HepG2 (cell line): ENCODE measurements around the gene SIRT7. TPM values are rescaled to one million over a fixed set of nuclear protein-coding genes. Genes with fewer than 3 reads are reported as not detected.
A peak's percentile ranks its signal among the peaks of the same experiment; 100 is the strongest.

ENCODE experiments used
- CREM ChIP-seq, 2 experiments: sonication (generic) in 1 of 2; formaldehyde crosslinking in 1 of 2; IDR thresholded peaks; 2 replicates each; pipeline versions ENCODE4 v1.4.0 to v1.6.1; 2016 to 2020; ENCODE audit warnings: antibody characterized with exemption in 1 of 2, mild to moderate bottlenecking in 1 of 2, missing genetic modification reagents in 1 of 2
- FLYWCH1 ChIP-seq: sonication (generic); formaldehyde crosslinking; IDR thresholded peaks from 2 replicates; pipeline ENCODE4 v1.8.1; 2023; ENCODE audit warnings: mild to moderate bottlenecking, missing genetic modification reagents
- JUND ChIP-seq: sonication (generic); formaldehyde crosslinking; IDR thresholded peaks from 2 replicates; pipeline ENCODE4 v1.8.0; 2022; ENCODE audit warnings: mild to moderate bottlenecking, missing genetic modification reagents
- KLF15 ChIP-seq: sonication (generic); formaldehyde crosslinking; IDR thresholded peaks from 2 replicates; pipeline ENCODE4 v1.8.1; 2023; ENCODE audit warnings: borderline replicate concordance, mild to moderate bottlenecking, inconsistent platforms, missing genetic modification reagents, mixed read lengths
- MAFG ChIP-seq: sonication (generic); formaldehyde crosslinking; IDR thresholded peaks from 2 replicates; pipeline ENCODE4 v1.5.1; 2020; ENCODE audit warnings: mild to moderate bottlenecking, missing genetic modification reagents
- NAIF1 ChIP-seq: sonication (generic); formaldehyde crosslinking; IDR thresholded peaks from 2 replicates; pipeline ENCODE4 v1.5.0; 2020; ENCODE audit warnings: mild to moderate bottlenecking, missing genetic modification reagents, borderline replicate concordance
- NPAS2 ChIP-seq: sonication (generic); formaldehyde crosslinking; IDR thresholded peaks from 2 replicates; pipeline ENCODE4 v1.8.0; 2022; ENCODE audit warnings: mild to moderate bottlenecking, missing genetic modification reagents, borderline replicate concordance
- RCOR2 ChIP-seq: IDR thresholded peaks from 2 replicates; pipeline ENCODE4 v1.6.1; 2016; ENCODE audit warnings: missing biosample characterization, missing genetic modification reagents
- SIN3A ChIP-seq: IDR thresholded peaks from 2 replicates; pipeline ENCODE4 v1.6.1; 2011; ENCODE audit warnings: low read depth, mild to moderate bottlenecking, control low read depth, low read length, borderline replicate concordance
- TMF1 ChIP-seq: sonication (generic); formaldehyde crosslinking; IDR thresholded peaks from 2 replicates; pipeline ENCODE4 v1.8.1; 2022; ENCODE audit warnings: low read depth, missing genetic modification reagents
- TOPORS ChIP-seq: sonication (generic); formaldehyde crosslinking; IDR thresholded peaks from 2 replicates; pipeline ENCODE4 v1.8.0; 2023; ENCODE audit warnings: mild to moderate bottlenecking, missing genetic modification reagents
- ZNF616 ChIP-seq: sonication (generic); formaldehyde crosslinking; IDR thresholded peaks from 2 replicates; pipeline ENCODE4 v1.5.0; 2020; ENCODE audit warnings: low read depth, mild to moderate bottlenecking, missing genetic modification reagents
- ZNF724P ChIP-seq: sonication (generic); formaldehyde crosslinking; IDR thresholded peaks from 2 replicates; pipeline ENCODE4 v1.8.0; 2022; ENCODE audit warnings: missing genetic modification reagents, borderline replicate concordance
- polyA plus RNA-seq, 8 experiments: library from polyadenylated mRNA; depleted of rRNA in 3 of 8; stranded (reverse) in 7 of 8; unstranded in 1 of 8; fragments of >200 nt; fragmentation: Illumina TruSeq in 4 of 8; extraction: Trizol in 4 of 8; gene quantifications; 2 replicates each; pipeline versions ENCODE4 v1.2.1 to v1.2.3, GENCODE V29; 2011 to 2016; ENCODE audit warnings: low read depth in 4 of 8, missing spikeins in 1 of 8, mixed read lengths in 1 of 8; ENCODE audit not compliant: insufficient read depth in 1 of 8
- total RNA-seq, 5 experiments: library from RNA; depleted of rRNA; stranded (reverse); fragments of >200 nt; fragmentation: Illumina TruSeq; extraction: Trizol; gene quantifications; 2 replicates each; pipeline ENCODE4 v1.2.3, GENCODE V29; 2016; ENCODE audit warnings: low read depth in 1 of 5
- TF ChIP-seq, protein P1 (sequence below): fragments of 450-650 bp; IDR thresholded peaks from 2 replicates; pipeline ENCODE4 v1.6.1; 2016
- TF ChIP-seq, protein P2 (sequence below), 2 experiments: sonication (generic) in 1 of 2; formaldehyde crosslinking in 1 of 2; IDR thresholded peaks; 2 replicates each; pipeline versions ENCODE4 v1.4.0 to v1.6.1; 2018 to 2020; ENCODE audit warnings: missing genetic modification reagents in 2 of 2, borderline replicate concordance in 1 of 2, low read depth in 1 of 2, mild to moderate bottlenecking in 1 of 2, missing biosample characterization in 1 of 2
- TF ChIP-seq, protein P3 (sequence below), 2 experiments: fragments of 450-650 bp in 1 of 2; sonication (generic) in 1 of 2; formaldehyde crosslinking; IDR thresholded peaks; 2 replicates each; pipeline versions ENCODE4 v1.5.0 to v1.8.0; 2020 to 2022; ENCODE audit warnings: mild to moderate bottlenecking in 1 of 2, missing genetic modification reagents in 1 of 2
- TF ChIP-seq, protein P4 (sequence below): sonication (generic); formaldehyde crosslinking; IDR thresholded peaks from 2 replicates; pipeline ENCODE4 v1.8.1; 2022; ENCODE audit warnings: low read depth, mild to moderate bottlenecking, missing genetic modification reagents

SIRT7 gene
- total and polyA plus RNA-seq, 2 of the 13 experiments (the other 11 are each of a cell fraction or from before 2014, with no cell fraction given): 8.3 to 24.8 TPM

DNA sequence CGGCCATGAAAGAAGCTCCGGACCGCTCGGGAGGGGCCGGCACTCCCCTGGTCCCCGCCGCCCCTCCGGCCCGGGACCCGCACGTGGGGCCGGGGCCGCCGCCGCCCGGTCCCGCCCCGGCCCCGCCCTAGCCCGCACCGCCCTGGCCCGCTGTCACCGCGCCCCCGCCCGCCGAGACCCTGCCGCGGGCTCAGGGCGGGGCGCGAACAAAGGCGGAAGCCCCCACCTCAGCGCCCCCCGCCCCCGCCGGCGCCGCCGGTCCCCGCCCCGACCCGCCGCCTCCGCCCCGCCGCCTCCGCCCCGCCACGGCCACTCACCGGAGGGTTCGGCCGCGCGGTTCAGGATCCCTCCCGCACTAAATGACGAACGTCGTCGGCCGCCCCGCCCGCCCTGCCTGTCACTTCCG lies 47.0 kb downstream of the SIRT7 start, which contains the start of gene ARHGDIA (continued):
- TF ChIP-seq, protein P1, sequence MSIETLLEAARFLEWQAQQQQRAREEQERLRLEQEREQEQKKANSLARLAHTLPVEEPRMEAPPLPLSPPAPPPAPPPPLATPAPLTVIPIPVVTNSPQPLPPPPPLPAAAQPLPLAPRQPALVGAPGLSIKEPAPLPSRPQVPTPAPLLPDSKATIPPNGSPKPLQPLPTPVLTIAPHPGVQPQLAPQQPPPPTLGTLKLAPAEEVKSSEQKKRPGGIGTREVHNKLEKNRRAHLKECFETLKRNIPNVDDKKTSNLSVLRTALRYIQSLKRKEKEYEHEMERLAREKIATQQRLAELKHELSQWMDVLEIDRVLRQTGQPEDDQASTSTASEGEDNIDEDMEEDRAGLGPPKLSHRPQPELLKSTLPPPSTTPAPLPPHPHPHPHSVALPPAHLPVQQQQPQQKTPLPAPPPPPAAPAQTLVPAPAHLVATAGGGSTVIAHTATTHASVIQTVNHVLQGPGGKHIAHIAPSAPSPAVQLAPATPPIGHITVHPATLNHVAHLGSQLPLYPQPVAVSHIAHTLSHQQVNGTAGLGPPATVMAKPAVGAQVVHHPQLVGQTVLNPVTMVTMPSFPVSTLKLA: no peak
- no peak for TF ChIP-seq ZNF724P (CRISPR knock-in tag)
- no peak for TF ChIP-seq ZNF616 (CRISPR knock-in tag)
- no peak for TF ChIP-seq RCOR2 (CRISPR knock-in tag)
- TF ChIP-seq MAFG: no peak
- peak; percentile 60; the same call in 1 of the 2 replicates for TF ChIP-seq SIN3A
- TF ChIP-seq NAIF1 (CRISPR knock-in tag): 0 out of 2 replicates have a peak, but pooled peaks have one; percentile 58
- TF ChIP-seq, protein P2, sequence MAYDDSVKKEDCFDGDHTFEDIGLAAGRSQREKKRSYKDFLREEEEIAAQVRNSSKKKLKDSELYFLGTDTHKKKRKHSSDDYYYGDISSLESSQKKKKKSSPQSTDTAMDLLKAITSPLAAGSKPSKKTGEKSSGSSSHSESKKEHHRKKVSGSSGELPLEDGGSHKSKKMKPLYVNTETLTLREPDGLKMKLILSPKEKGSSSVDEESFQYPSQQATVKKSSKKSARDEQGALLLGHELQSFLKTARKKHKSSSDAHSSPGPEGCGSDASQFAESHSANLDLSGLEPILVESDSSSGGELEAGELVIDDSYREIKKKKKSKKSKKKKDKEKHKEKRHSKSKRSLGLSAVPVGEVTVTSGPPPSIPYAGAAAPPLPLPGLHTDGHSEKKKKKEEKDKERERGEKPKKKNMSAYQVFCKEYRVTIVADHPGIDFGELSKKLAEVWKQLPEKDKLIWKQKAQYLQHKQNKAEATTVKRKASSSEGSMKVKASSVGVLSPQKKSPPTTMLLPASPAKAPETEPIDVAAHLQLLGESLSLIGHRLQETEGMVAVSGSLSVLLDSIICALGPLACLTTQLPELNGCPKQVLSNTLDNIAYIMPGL (CRISPR knock-in tag; IDR thresholded peaks at IDR 0.05; ENCODE audit: borderline replicate concordance in 1 of 2, low read depth in 1 of 2): no peak
- peak; percentile 29; the same call in 1 of the 2 replicates for TF ChIP-seq TMF1
- no peak for TF ChIP-seq KLF15
- no peak for TF ChIP-seq NPAS2 (CRISPR knock-in tag)
- TF ChIP-seq, protein P3, sequence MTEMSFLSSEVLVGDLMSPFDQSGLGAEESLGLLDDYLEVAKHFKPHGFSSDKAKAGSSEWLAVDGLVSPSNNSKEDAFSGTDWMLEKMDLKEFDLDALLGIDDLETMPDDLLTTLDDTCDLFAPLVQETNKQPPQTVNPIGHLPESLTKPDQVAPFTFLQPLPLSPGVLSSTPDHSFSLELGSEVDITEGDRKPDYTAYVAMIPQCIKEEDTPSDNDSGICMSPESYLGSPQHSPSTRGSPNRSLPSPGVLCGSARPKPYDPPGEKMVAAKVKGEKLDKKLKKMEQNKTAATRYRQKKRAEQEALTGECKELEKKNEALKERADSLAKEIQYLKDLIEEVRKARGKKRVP (CRISPR knock-in tag; IDR thresholded peaks at IDR 0.05): no peak
- TF ChIP-seq, protein P4, sequence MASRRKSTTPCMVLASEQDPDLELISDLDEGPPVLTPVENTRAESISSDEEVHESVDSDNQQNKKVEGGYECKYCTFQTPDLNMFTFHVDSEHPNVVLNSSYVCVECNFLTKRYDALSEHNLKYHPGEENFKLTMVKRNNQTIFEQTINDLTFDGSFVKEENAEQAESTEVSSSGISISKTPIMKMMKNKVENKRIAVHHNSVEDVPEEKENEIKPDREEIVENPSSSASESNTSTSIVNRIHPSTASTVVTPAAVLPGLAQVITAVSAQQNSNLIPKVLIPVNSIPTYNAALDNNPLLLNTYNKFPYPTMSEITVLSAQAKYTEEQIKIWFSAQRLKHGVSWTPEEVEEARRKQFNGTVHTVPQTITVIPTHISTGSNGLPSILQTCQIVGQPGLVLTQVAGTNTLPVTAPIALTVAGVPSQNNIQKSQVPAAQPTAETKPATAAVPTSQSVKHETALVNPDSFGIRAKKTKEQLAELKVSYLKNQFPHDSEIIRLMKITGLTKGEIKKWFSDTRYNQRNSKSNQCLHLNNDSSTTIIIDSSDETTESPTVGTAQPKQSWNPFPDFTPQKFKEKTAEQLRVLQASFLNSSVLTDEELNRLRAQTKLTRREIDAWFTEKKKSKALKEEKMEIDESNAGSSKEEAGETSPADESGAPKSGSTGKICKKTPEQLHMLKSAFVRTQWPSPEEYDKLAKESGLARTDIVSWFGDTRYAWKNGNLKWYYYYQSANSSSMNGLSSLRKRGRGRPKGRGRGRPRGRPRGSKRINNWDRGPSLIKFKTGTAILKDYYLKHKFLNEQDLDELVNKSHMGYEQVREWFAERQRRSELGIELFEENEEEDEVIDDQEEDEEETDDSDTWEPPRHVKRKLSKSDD (CRISPR knock-in tag): no peak
- no peak for TF ChIP-seq JUND (CRISPR knock-in tag)
- no peak for TF ChIP-seq CREM (IDR thresholded peaks at IDR 0.05)
- TF ChIP-seq CREM (CRISPR knock-in tag; IDR thresholded peaks at IDR 0.05): 0 out of 2 replicates have a peak, but pooled peaks have one; percentile 20
- TF ChIP-seq FLYWCH1 (CRISPR knock-in tag): peak; percentile 31; the same call in 1 of the 2 replicates
- peak; percentile 8; the same call in 1 of the 2 replicates for TF ChIP-seq TOPORS
